A673 (cell line): ENCODE data around the gene ATG4B.

ENCODE experiments used
- EZH2 ChIP-seq: fragments of 200-600 bp; sonication (generic); IDR thresholded peaks from 2 replicates; pipeline ENCODE4 v1.6.1; 2017; ENCODE audit warnings: borderline replicate concordance, low read depth, mild to moderate bottlenecking, mixed read lengths, antibody characterized with exemption, low read length; ENCODE audit not compliant: poor library complexity, severe bottlenecking
- TF ChIP-seq, protein P1 (sequence below): fragments of 300-800, 200-600 bp; sonication (generic); conservative IDR thresholded peaks from 2 replicates; pipeline ENCODE4 v1.5.1; 2017; ENCODE audit warnings: low read depth, mild to moderate bottlenecking, antibody characterized with exemption, low read length, moderate library complexity, mixed read lengths

DNA sequence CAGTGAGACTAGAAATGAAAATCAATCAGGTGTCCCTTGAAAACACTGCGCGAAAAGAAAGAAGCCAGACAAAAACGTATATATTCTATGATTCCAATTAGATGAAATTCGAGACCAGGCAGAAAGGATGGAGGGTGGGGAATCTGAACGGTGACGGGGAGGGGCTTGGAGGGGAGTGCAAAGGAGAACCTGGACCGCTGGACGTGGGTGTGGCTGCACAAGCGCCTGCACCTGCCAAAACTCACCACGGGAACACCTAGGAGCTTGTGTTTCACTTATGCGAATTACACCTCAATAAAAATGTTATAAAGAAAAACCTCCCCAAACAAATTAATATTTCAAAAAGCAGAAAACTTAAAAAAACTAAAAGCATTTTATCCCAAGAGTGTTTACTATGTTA lies 22.5 kb upstream of the ATG4B start:
- TF ChIP-seq, protein P1, sequence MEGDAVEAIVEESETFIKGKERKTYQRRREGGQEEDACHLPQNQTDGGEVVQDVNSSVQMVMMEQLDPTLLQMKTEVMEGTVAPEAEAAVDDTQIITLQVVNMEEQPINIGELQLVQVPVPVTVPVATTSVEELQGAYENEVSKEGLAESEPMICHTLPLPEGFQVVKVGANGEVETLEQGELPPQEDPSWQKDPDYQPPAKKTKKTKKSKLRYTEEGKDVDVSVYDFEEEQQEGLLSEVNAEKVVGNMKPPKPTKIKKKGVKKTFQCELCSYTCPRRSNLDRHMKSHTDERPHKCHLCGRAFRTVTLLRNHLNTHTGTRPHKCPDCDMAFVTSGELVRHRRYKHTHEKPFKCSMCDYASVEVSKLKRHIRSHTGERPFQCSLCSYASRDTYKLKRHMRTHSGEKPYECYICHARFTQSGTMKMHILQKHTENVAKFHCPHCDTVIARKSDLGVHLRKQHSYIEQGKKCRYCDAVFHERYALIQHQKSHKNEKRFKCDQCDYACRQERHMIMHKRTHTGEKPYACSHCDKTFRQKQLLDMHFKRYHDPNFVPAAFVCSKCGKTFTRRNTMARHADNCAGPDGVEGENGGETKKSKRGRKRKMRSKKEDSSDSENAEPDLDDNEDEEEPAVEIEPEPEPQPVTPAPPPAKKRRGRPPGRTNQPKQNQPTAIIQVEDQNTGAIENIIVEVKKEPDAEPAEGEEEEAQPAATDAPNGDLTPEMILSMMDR = no peak
- no peak for TF ChIP-seq EZH2
